ENCODE data around the gene ZCCHC9. TPM values are rescaled to one million over a fixed set of nuclear protein-coding genes. Genes with fewer than 3 reads are reported as not detected.

Gene ZCCHC9
- total RNA-seq, 1 experiment from 2014 or later: 34.9 TPM

DNA sequence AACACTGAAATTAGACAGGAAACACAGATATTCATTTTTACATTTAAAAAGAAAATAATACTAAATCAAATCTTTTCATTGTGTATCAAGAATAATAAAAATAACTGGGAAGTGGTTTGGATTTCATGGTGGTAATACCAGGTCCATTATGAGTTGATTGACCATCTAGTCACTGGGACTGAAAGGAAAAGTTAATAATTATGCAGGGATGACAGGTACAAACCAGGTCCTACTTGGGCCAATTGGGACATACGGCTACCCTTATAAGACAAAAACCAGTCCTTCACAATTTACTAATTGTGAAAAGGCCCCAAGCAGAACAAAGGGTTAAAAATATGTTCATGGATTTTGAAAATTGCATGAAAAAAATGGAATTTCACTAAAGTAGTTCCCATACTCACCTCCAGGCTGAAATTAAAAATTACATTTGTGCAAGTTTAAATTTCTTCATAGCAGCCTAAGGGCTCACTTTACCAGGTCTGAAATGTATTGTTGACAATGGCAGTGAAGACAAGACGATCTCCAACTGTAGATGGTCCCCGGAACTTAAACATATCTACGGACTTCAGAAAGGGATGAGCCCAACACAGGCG is 44.1 kb downstream of the ZCCHC9 start:
- no peak overlapping the region for H3K4me3 Mint-ChIP-seq (ENCODE audit: low read depth, unreplicated experiment)
- no peaks in the 10 kb centered on the region for H3K27me3 Mint-ChIP-seq (ENCODE audit: unreplicated experiment)
- no peaks in the 10 kb centered on the region for H3K9me3 Mint-ChIP-seq (ENCODE audit: low read depth, unreplicated experiment)
- no peak for DNase-seq
- intact Hi-C loops (cut with micrococcal nuclease; ENCODE audit: unreplicated experiment): no loop called here
- no TSS peak for BruUV-seq (replicated peaks)
- no peak overlapping the region for H3K27ac Mint-ChIP-seq (ENCODE audit: unreplicated experiment)
- no peaks in the 10 kb centered on the region for H3K4me1 Mint-ChIP-seq (ENCODE audit: low read depth, unreplicated experiment)
- CTCF ChIA-PET: no interaction called here
- no peaks in the 10 kb centered on the region for H3K36me3 Mint-ChIP-seq (ENCODE audit: insufficient read depth, unreplicated experiment)
- TF ChIP-seq CTCF (IDR thresholded peaks at IDR 0.05; ENCODE audit: unreplicated experiment): no peak

DNA sequence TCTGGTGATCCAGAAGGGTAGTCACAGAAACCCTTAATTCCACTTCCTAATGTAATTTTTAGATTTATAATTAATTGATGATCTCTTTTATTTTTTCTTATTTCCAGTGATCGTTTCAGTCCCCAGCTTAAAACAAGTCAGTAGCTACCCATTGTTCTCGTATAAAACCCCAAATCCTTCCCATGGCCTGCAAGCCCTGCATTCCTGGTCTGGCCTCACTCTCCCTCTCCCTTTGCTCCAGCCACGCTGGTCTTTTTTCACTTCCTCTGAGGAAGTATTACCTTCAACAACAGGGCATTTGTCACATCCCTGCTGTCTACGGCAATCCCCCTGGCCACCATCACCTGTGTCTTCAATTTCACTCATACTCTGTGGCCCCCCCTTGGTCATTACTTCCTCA is 47.8 kb downstream of the ZCCHC9 start:
- Mint-ChIP-seq H3K9me3 (ENCODE audit: low read depth, unreplicated experiment) (no peaks in the 10 kb centered on the region), H3K4me3 (ENCODE audit: low read depth, unreplicated experiment) (no peak overlapping the region), H3K27ac (ENCODE audit: unreplicated experiment) (no peak overlapping the region), H3K36me3 (ENCODE audit: insufficient read depth, unreplicated experiment) (no peaks in the 10 kb centered on the region), H3K27me3 (ENCODE audit: unreplicated experiment) (no peaks in the 10 kb centered on the region), H3K4me1 (ENCODE audit: low read depth, unreplicated experiment) (no peaks in the 10 kb centered on the region)
- CTCF ChIA-PET: no interaction called here
- no peak for DNase-seq
- TF ChIP-seq CTCF (IDR thresholded peaks at IDR 0.05; ENCODE audit: unreplicated experiment): no peak
- intact Hi-C loops (cut with micrococcal nuclease; ENCODE audit: unreplicated experiment): no loop called here
- no TSS peak for BruUV-seq (replicated peaks)

DNA sequence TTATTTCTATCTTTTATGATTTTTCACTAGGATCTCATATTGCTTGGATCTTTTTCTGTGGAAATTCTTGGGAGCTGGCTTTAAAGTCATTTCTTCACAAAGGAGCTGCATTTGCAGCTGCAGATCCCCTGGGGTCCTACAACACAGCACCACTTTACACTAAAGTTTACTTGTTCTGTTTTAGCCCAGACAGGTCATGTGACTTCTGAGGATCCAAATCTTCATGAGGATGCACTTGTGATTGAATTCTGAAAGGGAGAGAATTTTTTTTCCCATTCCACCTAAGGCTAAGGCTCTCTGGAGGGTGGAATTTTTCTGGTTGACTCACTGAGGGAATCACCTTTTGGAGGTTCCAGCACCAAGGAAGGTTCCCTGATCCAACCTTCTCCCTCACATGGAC is 49.1 kb downstream of the ZCCHC9 start:
- no TSS peak for BruUV-seq (replicated peaks)
- H3K4me3 Mint-ChIP-seq (ENCODE audit: low read depth, unreplicated experiment): no peak overlapping the region
- H3K27me3 Mint-ChIP-seq (ENCODE audit: unreplicated experiment): no peaks in the 10 kb centered on the region
- no peaks in the 10 kb centered on the region for H3K9me3 Mint-ChIP-seq (ENCODE audit: low read depth, unreplicated experiment)
- no peak for DNase-seq
- H3K36me3 Mint-ChIP-seq (ENCODE audit: insufficient read depth, unreplicated experiment): no peaks in the 10 kb centered on the region
- no peak for TF ChIP-seq CTCF (IDR thresholded peaks at IDR 0.05; ENCODE audit: unreplicated experiment)
- no peak overlapping the region for H3K27ac Mint-ChIP-seq (ENCODE audit: unreplicated experiment)
- CTCF ChIA-PET: no interaction called here
- intact Hi-C loops (cut with micrococcal nuclease; ENCODE audit: unreplicated experiment): no loop called here
- no peaks in the 10 kb centered on the region for H3K4me1 Mint-ChIP-seq (ENCODE audit: low read depth, unreplicated experiment)

DNA sequence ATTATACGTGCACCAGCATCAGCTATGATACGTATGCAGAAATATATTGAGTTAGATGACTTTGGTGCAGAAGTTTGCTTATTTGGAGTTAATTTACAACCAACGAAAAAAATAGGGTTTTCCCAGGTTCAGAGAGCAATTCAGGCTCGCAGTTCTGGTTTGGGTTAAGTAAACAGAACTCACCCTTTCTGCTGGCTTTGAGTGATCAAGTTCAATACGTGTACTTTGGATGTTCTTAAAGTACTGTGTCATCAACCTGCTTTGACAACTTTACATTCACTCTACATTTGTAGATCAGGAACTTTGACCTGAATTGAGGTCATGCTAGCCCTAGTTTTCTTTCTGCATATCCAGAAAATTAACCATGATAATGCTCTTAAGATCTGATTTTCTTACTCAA is 51.8 kb downstream of the ZCCHC9 start:
- H3K36me3 Mint-ChIP-seq (ENCODE audit: insufficient read depth, unreplicated experiment): no peaks in the 10 kb centered on the region
- H3K4me1 Mint-ChIP-seq (ENCODE audit: low read depth, unreplicated experiment): no peaks in the 10 kb centered on the region
- intact Hi-C loops (cut with micrococcal nuclease; ENCODE audit: unreplicated experiment): no loop called here
- no peak overlapping the region for H3K27ac Mint-ChIP-seq (ENCODE audit: unreplicated experiment)
- no peak for DNase-seq
- H3K9me3 Mint-ChIP-seq (ENCODE audit: low read depth, unreplicated experiment): no peaks in the 10 kb centered on the region
- CTCF ChIA-PET: no interaction called here
- TF ChIP-seq CTCF (IDR thresholded peaks at IDR 0.05; ENCODE audit: unreplicated experiment): no peak
- BruUV-seq (replicated peaks): no TSS peak
- no peak overlapping the region for H3K4me3 Mint-ChIP-seq (ENCODE audit: low read depth, unreplicated experiment)
- H3K27me3 Mint-ChIP-seq (ENCODE audit: unreplicated experiment): no peaks in the 10 kb centered on the region
